K562 (cell line): ENCODE measurements around the gene NRXN2. TPM values are rescaled to one million over a fixed set of nuclear protein-coding genes. Genes with fewer than 3 reads are reported as not detected.

Experiments
- ARID1B ChIP-seq: fragments of 450-650 bp; IDR thresholded peaks from 2 replicates; pipeline ENCODE4 v1.6.1; 2016; ENCODE audit warnings: antibody characterized with exemption, mild to moderate bottlenecking, inconsistent platforms
- CBFA2T3 ChIP-seq: fragments of 450-650 bp; IDR thresholded peaks from 2 replicates; pipeline ENCODE4 v1.6.1; 2017
- CREB1 ChIP-seq, 2 experiments: sonication (generic) in 1 of 2; formaldehyde crosslinking in 1 of 2; IDR thresholded peaks; 2 replicates each; pipeline versions ENCODE4 v1.6.1 to v1.8.0; 2012 to 2022; ENCODE audit warnings: inconsistent platforms in 1 of 2, mild to moderate bottlenecking in 1 of 2, missing genetic modification reagents in 1 of 2, moderate library complexity in 1 of 2
- CTBP1 ChIP-seq: fragments of 450-650 bp; IDR thresholded peaks from 2 replicates; pipeline ENCODE4 v1.6.1; 2016; ENCODE audit warnings: borderline replicate concordance
- FOXA1 ChIP-seq: fragments of 450-650 bp; IDR thresholded peaks from 2 replicates; pipeline ENCODE4 v1.6.1; 2016; ENCODE audit warnings: mild to moderate bottlenecking, borderline replicate concordance
- FOXM1 ChIP-seq, 2 experiments: fragments of 450-650 bp in 1 of 2; sonication (generic) in 1 of 2; formaldehyde crosslinking in 1 of 2; IDR thresholded peaks; 2 replicates each; pipeline versions ENCODE4 v1.6.1 to v1.9.0; 2017 to 2022; ENCODE audit warnings: low read depth in 2 of 2, mild to moderate bottlenecking in 2 of 2, missing genetic modification reagents in 1 of 2, moderate library complexity in 1 of 2
- MEF2D ChIP-seq: conservative IDR thresholded peaks from 2 replicates; pipeline ENCODE4 v1.6.1; 2016; ENCODE audit warnings: low read depth, missing genetic modification characterization, missing compliant biosample characterization
- NR2C2 ChIP-seq, 2 experiments: fragments of 200-800 bp in 1 of 2; sonication (Bioruptor generic) in 1 of 2; sonication (generic) in 1 of 2; formaldehyde crosslinking in 1 of 2; IDR thresholded peaks; 2 replicates each; pipeline versions ENCODE4 v1.6.1 to v1.8.0; 2016 to 2022; ENCODE audit warnings: mild to moderate bottlenecking in 1 of 2, missing compliant biosample characterization in 1 of 2, missing genetic modification characterization in 1 of 2, missing genetic modification reagents in 1 of 2
- PCBP1 ChIP-seq: fragments of 200-400 bp; formaldehyde crosslinking; IDR thresholded peaks from 2 replicates; pipeline ENCODE4 v1.6.1; 2018; ENCODE audit warnings: mild to moderate bottlenecking, low read depth, low read length; ENCODE audit not compliant: poor library complexity, severe bottlenecking
- U2AF1 ChIP-seq: fragments of 200-400 bp; formaldehyde crosslinking; optimal IDR thresholded peaks from 2 replicates; pipeline ENCODE3; 2017; ENCODE audit warnings: mild to moderate bottlenecking, low read depth, low read length, moderate library complexity
- U2AF2 ChIP-seq: fragments of 200-400 bp; formaldehyde crosslinking; optimal IDR thresholded peaks from 2 replicates; pipeline ENCODE3; 2017; ENCODE audit warnings: low read depth, mild to moderate bottlenecking, low read length
- ZBTB5 ChIP-seq: fragments of 450-650 bp; IDR thresholded peaks from 2 replicates; pipeline ENCODE4 v1.6.1; 2017; ENCODE audit warnings: antibody characterized with exemption
- ZNF23 ChIP-seq: fragments of 250-450 bp; sonication (Bioruptor Pico); IDR thresholded peaks from 2 replicates; pipeline ENCODE4 v1.4.0; 2020; ENCODE audit warnings: mild to moderate bottlenecking
- polyA plus RNA-seq, 8 experiments: library from polyadenylated mRNA; depleted of rRNA in 4 of 8; stranded (reverse) in 5 of 8; unstranded in 3 of 8; fragments of >200 nt; fragmentation: Nextera tagmentation in 2 of 8; fragmentation: Illumina TruSeq in 1 of 8; extraction: Ambion mirVana in 2 of 8; extraction: Trizol in 1 of 8; gene quantifications; 2 replicates each; pipeline versions ENCODE4 v1.2.1 to v1.2.3, GENCODE V29; 2011 to 2014; ENCODE audit warnings: inconsistent platforms in 1 of 8, missing spikeins in 1 of 8
- total RNA-seq, 7 experiments: library from RNA; depleted of rRNA in 6 of 7; stranded (reverse); fragments of >200 nt in 6 of 7; fragmentation: Illumina TruSeq in 2 of 7; extraction: Trizol in 2 of 7; gene quantifications; 2 replicates each; pipeline versions ENCODE4 v1.2.1 to v1.2.3, GENCODE V29; 2011 to 2021; ENCODE audit warnings: low replicate concordance in 1 of 7
- TF ChIP-seq, protein P1 (sequence below), 3 experiments: IDR thresholded peaks in 2 of 3; conservative IDR thresholded peaks in 1 of 3; 2 replicates each; pipeline ENCODE4 v1.5.1; 2011 to 2012; ENCODE audit warnings: low read length in 3 of 3, mild to moderate bottlenecking in 3 of 3, control low read depth in 2 of 3, improper control_type of control experiment in 1 of 3, inconsistent platforms in 1 of 3, low read depth in 1 of 3, mixed read lengths in 1 of 3, moderate library complexity in 1 of 3; ENCODE audit not compliant: insufficient read depth in 2 of 3
- TF ChIP-seq, protein P2 (sequence below): IDR thresholded peaks from 2 replicates; pipeline ENCODE4 v1.6.1; 2011; ENCODE audit warnings: borderline replicate concordance, low read depth, mild to moderate bottlenecking, moderate library complexity, low read length; ENCODE audit not compliant: insufficient read depth, poor library complexity, severe bottlenecking
- TF ChIP-seq, protein P3 (sequence below): fragments of 450-650 bp; IDR thresholded peaks from 2 replicates; pipeline ENCODE4 v1.6.1; 2017; ENCODE audit warnings: mild to moderate bottlenecking, moderate library complexity

NRXN2 gene
- total and polyA plus RNA-seq, 9 of the 15 experiments (the other 6 are each of a cell fraction or from before 2014, with no cell fraction given) = 0.07 to 0.47 (median 0.15) TPM; not detected in 4

GRCh38 chr11:64742889-64743590 lies 20.0 kb upstream of the NRXN2 start (continued):
- TF ChIP-seq U2AF2 = no peak
- TF ChIP-seq CTBP1 = peak; percentile 66; the same call in 1 of the 2 replicates
- TF ChIP-seq, protein P1, sequence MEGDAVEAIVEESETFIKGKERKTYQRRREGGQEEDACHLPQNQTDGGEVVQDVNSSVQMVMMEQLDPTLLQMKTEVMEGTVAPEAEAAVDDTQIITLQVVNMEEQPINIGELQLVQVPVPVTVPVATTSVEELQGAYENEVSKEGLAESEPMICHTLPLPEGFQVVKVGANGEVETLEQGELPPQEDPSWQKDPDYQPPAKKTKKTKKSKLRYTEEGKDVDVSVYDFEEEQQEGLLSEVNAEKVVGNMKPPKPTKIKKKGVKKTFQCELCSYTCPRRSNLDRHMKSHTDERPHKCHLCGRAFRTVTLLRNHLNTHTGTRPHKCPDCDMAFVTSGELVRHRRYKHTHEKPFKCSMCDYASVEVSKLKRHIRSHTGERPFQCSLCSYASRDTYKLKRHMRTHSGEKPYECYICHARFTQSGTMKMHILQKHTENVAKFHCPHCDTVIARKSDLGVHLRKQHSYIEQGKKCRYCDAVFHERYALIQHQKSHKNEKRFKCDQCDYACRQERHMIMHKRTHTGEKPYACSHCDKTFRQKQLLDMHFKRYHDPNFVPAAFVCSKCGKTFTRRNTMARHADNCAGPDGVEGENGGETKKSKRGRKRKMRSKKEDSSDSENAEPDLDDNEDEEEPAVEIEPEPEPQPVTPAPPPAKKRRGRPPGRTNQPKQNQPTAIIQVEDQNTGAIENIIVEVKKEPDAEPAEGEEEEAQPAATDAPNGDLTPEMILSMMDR (IDR thresholded peaks at IDR 0.05 in 2 of 3, conservative IDR thresholded peaks at IDR 0.05 in 1 of 3; ENCODE audit: insufficient read depth in 2 of 3, low read depth in 1 of 3, low read length in 3 of 3) = peak; percentile 73 to 85 (median 81)
- no peak for TF ChIP-seq ZBTB5
- TF ChIP-seq FOXA1 = no peak
- TF ChIP-seq, protein P2, sequence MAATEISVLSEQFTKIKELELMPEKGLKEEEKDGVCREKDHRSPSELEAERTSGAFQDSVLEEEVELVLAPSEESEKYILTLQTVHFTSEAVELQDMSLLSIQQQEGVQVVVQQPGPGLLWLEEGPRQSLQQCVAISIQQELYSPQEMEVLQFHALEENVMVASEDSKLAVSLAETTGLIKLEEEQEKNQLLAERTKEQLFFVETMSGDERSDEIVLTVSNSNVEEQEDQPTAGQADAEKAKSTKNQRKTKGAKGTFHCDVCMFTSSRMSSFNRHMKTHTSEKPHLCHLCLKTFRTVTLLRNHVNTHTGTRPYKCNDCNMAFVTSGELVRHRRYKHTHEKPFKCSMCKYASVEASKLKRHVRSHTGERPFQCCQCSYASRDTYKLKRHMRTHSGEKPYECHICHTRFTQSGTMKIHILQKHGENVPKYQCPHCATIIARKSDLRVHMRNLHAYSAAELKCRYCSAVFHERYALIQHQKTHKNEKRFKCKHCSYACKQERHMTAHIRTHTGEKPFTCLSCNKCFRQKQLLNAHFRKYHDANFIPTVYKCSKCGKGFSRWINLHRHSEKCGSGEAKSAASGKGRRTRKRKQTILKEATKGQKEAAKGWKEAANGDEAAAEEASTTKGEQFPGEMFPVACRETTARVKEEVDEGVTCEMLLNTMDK = peak; percentile 74
- no peak for TF ChIP-seq ZNF23 (CRISPR knock-in tag)
- TF ChIP-seq PCBP1 = peak; percentile 17
- no peak for TF ChIP-seq NR2C2 (CRISPR knock-in tag; IDR thresholded peaks at IDR 0.05)
- peak; percentile 79 for TF ChIP-seq NR2C2 (tag; IDR thresholded peaks at IDR 0.05)
- TF ChIP-seq, protein P3, sequence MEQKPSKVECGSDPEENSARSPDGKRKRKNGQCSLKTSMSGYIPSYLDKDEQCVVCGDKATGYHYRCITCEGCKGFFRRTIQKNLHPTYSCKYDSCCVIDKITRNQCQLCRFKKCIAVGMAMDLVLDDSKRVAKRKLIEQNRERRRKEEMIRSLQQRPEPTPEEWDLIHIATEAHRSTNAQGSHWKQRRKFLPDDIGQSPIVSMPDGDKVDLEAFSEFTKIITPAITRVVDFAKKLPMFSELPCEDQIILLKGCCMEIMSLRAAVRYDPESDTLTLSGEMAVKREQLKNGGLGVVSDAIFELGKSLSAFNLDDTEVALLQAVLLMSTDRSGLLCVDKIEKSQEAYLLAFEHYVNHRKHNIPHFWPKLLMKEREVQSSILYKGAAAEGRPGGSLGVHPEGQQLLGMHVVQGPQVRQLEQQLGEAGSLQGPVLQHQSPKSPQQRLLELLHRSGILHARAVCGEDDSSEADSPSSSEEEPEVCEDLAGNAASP = no peak
- no peak for TF ChIP-seq CREB1 (IDR thresholded peaks at IDR 0.05)
- TF ChIP-seq CREB1 (CRISPR knock-in tag; IDR thresholded peaks at IDR 0.05) = 0 out of 2 replicates have a peak, but pooled peaks have one; percentile 52
- no peak for TF ChIP-seq CBFA2T3
- TF ChIP-seq MEF2D = 0 out of 2 replicates have a peak, but pooled peaks have one; percentile 62
- no peak for TF ChIP-seq FOXM1 (IDR thresholded peaks at IDR 0.05; ENCODE audit: low read depth)
- TF ChIP-seq FOXM1 (CRISPR knock-in tag; IDR thresholded peaks at IDR 0.05; ENCODE audit: low read depth) = peak; percentile 65; the same call in 1 of the 2 replicates
- no peak for TF ChIP-seq U2AF1
- TF ChIP-seq ARID1B = 0 out of 2 replicates have a peak, but pooled peaks have one; percentile 4
